ENCODE measurements around the gene NFIC.

DNA sequence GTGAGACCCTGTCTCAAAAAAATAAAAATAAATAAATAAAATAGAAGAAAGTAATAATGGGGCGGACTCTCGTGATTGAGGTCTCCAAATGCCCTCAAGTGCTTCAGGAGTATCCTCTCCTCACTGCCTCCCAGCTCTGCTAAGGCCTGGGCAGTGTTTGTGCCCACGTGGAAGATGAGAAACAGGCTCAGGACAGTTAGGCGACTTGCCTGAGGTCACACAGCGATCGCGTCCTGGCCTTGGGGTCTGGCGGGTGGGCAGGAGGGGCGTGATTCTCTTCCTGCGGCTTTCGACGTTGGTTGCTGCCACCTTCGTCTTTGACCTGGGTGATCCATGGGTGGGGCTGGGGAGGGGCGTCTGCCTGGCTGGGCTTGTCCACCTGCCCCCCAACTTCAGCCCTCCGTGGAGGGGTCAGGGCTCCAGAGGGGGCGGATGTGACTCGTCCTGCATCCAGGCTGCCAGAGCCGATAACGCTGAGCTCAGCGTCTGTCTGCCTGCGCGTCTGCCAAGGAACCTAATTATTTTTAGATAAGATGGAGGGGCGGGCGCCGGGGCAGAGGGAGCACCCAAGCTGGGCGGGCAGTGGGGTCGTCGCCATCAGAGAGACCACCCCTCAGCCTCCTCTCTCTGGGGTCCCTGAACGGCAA lies 56.9 kb downstream of the NFIC start:
- no peak for TF ChIP-seq POLR2A (IDR thresholded peaks at IDR 0.05)
- TF ChIP-seq, protein P1, sequence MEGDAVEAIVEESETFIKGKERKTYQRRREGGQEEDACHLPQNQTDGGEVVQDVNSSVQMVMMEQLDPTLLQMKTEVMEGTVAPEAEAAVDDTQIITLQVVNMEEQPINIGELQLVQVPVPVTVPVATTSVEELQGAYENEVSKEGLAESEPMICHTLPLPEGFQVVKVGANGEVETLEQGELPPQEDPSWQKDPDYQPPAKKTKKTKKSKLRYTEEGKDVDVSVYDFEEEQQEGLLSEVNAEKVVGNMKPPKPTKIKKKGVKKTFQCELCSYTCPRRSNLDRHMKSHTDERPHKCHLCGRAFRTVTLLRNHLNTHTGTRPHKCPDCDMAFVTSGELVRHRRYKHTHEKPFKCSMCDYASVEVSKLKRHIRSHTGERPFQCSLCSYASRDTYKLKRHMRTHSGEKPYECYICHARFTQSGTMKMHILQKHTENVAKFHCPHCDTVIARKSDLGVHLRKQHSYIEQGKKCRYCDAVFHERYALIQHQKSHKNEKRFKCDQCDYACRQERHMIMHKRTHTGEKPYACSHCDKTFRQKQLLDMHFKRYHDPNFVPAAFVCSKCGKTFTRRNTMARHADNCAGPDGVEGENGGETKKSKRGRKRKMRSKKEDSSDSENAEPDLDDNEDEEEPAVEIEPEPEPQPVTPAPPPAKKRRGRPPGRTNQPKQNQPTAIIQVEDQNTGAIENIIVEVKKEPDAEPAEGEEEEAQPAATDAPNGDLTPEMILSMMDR (IDR thresholded peaks at IDR 0.05), result no peak
